SIG-M5 (cell line): ENCODE measurements around the gene SLC15A5.

Experiments used
- DNase-seq: peaks from one replicate; lab custom pipeline; 2025; lab: John Stamatoyannopoulos, UW

SLC15A5 gene, protein sequence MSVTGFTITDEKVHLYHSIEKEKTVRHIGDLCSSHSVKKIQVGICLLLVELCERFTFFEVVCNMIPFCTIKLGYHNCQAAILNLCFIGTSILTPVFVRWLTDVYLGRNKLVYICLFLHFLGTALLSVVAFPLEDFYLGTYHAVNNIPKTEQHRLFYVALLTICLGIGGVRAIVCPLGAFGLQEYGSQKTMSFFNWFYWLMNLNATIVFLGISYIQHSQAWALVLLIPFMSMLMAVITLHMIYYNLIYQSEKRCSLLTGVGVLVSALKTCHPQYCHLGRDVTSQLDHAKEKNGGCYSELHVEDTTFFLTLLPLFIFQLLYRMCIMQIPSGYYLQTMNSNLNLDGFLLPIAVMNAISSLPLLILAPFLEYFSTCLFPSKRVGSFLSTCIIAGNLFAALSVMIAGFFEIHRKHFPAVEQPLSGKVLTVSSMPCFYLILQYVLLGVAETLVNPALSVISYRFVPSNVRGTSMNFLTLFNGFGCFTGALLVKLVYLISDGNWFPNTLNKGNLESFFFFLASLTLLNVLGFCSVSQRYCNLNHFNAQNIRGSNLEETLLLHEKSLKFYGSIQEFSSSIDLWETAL

DNA sequence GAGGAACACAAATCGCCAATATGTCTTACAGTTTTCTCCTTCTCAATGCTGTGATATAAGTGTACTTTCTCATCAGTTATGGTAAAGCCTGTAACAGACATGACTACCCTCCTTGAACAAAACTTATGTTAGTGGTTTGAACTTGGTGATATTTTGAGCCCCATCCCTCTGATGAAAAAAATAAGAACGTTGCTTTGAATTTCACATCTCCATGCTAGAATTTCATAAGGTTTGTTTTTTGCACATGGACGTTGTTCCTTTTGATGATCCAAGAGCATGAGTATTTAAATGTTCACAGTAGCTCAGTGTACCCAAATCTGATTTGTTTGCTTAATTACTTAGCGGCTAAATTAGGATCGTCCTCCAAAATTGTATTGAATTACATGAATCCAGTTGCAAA is at the start of gene SLC15A5:
Gene SLC15A5 (minus strand): TSS at position 101 of the 400 bp plus-strand sequence. CDS start 0 bp downstream, at position 101.
- no peak for DNase-seq

DNA sequence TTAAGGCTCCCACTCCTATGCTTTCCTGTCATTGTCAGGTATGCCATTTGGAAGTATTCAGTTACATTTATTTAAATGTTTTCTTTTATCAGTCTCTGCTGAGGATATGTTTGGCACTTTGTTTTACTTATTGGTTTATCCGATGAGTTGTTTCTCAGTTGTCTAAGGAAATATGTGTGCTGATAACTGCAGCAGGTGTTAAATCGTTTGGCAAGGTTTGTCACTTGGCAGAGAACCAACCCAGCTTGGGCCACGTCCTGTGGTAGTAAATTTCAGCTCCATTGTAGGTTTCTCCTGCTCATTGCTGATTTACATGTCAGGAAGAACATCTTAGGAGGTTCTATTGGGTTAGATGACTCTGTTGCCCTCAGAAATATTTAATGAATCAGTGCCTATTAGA is 47.9 kb upstream of the SLC15A5 start:
- DNase-seq: no peak

DNA sequence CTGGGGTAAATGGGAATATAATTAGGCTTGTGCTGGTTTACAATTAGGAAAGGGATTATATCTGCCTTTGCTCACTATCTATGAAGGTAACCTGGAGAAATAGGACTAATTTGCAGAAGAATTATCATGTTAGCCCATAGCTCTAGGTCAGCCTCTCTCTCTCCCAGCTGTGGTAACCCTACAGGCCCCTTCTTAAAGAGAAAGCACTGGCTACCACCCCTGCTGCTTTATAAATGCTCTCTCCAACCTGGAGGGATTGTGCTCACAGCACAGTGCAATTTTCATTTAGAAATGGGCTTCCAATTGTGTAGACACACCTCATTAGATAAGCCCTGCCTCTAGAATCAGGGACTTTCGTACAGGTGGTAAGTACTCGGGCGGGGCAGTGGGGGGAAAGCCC is 47.3 kb upstream of the SLC15A5 start:
- no peak for DNase-seq

DNA sequence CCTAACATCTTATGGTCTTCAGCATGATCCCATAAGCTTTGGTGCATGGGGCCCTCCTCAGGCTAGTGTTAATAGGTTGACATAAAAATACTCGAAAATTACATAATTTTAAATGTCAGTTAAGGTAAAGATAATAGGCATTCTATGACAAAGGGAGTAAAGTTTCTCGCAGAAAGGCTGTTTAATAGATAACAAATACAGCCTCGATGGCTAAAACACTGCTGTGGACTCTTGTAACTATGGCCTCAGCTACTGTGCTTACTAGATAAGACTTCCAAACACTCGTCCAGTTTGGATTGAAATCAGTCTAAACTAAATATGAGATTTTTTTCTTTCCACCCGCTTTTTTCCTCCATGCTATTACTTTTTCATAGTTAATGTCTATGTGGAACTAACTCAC is 46.8 kb upstream of the SLC15A5 start:
- DNase-seq: no peak

DNA sequence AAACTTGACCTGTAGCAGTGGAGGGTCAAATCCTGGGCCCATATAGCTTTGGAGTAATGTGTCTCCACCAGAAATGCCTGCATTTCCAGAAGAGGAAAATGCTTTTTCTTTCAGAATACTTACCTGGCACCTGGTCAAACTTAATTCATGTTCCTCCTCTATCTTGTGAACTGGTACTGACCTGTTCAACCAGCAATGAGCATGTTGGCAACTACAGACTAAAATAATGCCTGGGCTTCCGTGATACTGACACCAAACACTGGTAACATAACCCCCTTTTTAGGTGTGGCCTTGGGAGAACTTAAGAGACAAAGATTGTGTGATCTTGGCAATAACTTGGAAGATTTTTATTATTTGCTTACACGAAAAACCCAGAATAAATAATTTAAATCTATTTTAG is 46.2 kb upstream of the SLC15A5 start:
- DNase-seq: no peak

DNA sequence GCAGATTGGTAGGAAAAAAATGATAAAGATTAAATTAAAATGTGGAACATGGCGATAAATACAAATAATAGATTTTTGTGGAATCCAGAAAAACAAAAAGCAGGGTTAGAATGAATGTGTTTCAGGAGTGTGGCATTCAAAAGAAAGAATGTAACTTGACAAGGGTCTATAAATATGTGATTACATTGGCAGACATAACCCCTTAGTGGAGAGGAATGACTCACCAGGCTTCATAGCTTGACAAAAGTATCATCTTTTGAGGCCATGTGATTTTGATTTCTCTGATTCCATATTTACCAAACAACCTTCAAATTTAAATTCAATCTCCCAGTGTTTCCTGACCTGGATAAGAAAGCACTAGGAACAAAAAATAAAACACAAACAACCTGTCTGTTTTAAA is 45.5 kb upstream of the SLC15A5 start:
- DNase-seq: no peak

DNA sequence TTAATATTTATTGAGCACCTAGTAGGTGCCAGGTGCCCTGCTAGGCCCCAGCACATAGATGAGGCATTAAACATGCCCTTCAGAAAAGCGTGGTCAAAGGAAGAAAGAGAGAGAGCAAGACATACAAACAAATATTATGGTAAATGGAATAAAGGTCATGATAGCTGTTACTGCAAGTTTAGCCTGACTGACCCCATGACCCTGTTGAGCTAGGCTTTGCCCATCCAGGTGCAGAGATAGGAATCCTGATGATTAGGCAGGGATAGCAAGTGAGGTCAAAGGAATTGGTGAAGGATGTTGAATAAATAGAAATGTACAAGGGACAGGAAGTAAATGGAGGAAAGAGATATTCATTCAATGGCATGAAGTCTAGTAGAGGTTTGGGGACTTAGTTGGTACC is 33.4 kb upstream of the SLC15A5 start:
- DNase-seq: no peak

DNA sequence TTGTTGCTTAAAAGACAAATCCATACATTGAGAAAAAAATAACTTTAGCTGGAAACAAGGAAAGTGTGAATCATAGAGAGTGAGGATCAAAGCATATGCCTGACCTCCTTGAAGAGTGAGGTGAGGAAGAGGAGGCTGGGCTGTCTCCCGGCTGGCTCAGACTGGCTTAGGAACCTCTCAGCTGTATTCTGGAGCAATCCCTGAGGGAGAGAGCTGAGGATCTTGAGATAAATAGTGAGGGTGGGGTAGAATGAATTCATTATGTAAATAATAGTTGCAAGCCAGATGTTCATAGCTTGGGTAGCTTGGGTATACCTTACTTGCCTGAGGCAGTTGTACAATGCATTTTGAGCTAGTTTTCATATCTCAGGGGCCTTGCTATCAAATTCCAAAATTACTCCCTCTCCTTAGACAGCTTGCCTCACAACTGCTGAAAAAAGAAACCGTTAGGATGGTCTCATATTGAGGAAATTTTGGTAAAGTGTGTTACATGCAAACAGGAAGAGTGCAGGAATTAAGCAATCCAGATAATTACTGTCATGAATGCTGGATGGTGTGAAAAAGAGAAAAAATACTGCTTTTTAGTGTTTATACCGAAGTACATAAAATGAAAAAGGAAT is 30.5 kb upstream of the SLC15A5 start:
- DNase-seq: no peak

DNA sequence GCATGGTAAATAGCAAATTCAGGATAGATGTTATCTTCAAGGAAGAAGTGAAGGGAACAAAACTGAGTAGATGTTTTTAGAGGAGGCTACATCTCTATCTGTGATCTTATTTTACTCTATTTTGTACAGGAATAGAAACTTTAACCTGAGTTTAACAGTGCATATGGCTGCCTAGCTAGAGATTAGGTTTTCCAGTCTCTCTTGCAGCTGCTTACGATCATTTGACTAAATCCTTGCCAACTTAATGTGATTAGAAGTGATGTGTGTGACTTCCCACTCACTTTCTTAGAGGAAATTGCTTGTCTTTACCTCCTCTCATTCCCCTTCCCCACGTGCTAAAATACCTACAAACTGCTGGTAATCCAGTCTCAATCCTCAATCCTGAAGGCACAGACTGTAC is 26.5 kb upstream of the SLC15A5 start:
- no peak for DNase-seq

DNA sequence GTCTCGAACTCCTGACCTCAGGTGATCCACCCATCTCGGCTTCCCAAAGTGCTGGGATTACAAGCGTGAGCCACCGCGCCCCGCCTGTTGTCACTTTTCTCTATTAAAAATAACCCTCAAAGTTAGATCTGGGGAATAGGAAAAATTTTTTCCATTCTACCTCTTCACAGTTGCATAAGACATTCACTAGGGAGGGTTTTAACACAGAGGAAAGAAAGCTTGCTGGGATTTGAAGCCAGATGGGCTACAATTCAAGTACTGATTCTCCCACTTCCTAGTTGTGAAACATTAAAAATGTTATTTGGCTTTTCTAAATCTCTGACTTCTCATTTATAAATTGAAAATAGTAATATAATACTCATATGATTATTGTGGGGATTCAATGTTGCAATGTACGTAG is 23.3 kb upstream of the SLC15A5 start:
- DNase-seq: no peak

DNA sequence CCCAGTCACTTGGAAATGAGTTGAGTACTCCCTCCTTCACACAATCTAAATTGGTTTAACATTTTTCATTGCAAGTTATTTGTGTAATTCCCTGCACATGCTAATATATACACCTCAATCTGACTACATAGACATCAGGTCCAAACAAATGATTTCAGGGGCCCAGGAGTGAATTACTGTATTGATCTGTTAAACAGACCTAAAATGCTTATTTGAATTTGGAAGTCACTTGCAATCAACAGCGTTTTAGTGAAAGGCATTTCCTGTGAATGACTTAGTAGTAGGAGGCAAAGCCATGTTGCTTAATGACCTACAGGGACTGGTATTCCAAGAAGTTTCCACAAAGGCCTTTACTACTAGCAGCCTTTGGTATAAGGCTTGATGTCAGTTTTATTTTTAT is 22.6 kb upstream of the SLC15A5 start:
- DNase-seq: no peak

DNA sequence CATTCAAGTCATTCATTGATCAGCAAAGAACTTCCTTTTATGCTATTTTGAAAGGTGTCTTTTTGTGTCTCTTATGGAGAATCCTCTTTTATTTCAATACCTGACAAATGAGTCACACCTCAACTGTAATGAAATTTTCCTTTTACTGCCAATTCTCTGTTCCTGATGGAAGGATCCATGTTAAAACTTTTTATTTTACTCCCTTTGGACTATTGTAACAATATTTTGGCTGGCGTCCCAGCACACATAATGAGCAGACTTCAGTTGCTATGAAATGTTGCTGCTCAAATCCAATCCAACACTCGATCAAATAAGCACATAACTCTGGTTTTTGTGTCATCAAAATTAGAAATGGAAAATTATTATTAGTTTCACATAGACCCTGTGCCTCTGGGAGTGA is 21.9 kb upstream of the SLC15A5 start:
- DNase-seq: no peak

DNA sequence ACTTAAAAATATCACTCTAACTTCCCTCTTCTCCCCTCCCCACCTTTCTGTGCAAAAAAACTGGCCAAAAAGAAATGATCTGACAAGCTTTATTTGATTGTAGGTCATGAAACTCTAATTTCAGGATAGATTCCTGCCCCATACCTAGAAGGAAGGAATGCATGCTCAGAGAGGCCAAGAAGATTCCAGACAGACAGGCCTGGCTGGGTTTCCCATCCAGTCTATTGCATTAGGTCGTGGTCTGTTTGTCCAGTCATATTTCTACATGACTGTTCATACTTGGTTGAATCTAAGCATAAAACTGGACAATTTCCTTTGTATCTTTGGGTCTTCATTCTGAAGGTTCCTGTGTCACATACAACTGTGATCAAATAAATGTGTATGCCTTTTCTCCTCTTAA is 20.0 kb upstream of the SLC15A5 start:
- no peak for DNase-seq

DNA sequence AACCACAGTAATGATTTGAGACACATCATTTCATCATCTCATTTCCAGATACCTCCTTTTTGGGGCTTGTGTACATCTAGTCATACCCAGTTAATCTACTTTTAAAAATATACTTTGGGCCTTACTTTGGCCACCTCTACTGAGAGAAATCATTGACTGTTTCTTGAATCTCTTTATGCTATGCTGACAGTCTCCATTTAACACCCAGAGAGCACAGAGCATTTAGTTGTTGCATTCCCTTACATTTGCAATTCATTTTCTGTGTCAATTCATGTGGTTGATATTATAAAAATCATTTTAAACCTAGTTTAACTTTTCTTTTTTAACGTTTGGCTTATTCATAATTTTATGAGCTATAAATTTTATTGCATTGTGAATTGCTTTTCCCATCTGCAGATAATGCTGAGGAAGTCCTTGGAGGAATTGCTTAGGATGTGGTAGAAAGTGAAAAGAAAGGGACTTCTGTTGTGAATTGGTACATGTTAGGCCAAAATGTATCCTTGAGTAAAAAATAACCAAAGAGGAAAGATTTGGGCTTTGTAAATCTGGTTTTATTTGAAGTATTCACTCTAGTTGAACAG is 17.0 kb upstream of the SLC15A5 start:
- no peak for DNase-seq

DNA sequence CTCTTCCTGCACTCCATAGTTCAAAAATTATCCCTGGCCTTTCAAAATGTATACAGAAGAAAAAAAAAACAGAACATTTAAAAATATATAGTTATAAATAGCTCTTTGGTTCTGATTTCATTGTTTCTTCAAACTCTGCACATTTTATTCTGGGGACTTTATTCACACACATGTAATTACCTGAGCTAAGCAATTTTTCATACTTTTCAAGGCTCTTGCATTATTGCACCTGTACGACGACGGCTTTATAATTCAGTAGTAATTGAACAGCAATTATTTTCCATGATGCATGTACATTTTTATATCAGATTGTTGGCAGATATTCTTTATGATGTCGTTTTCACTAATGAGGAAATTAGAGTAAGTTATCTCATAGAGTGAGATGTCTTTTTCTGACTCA is 13.5 kb upstream of the SLC15A5 start:
- DNase-seq: no peak

DNA sequence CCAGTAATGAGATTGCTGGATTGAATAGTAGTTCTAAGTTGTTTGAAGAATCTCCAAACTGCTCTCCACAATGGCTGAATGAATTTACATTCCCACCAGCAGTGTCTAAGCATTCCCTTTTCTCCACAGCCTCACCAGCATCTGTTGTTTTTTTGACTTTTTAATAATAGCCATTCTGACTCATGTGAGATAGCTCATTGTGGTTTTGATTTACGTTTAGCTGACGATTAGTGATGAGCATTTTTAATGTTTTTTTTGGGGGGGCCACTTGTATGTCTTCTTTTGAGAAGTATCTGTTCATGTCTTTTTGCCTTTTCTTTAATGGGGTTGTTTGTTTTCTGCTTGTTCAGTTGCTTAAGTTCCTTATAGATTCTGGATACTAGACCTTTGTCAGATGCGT is 8.1 kb upstream of the SLC15A5 start:
- no peak for DNase-seq

DNA sequence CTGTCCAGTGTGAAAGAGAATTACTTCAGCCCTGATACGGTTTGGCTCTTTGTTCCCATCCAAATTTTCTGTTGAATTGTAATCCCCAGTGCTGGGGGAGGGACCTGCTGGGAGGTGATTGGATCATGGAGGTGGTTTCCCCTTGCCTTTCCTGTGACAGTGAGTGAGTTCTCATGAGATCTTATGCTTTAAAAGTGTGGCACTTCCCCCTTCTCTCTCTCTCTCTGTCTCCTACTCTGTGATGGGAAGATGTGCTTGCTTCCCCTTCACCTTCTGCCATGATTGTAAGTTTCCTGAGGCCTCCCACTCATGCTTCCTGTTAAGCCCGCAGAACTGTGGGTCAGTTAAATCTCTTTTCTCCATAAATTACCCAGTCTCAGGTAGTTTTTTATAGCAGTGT is 5.5 kb upstream of the SLC15A5 start:
- DNase-seq: no peak

DNA sequence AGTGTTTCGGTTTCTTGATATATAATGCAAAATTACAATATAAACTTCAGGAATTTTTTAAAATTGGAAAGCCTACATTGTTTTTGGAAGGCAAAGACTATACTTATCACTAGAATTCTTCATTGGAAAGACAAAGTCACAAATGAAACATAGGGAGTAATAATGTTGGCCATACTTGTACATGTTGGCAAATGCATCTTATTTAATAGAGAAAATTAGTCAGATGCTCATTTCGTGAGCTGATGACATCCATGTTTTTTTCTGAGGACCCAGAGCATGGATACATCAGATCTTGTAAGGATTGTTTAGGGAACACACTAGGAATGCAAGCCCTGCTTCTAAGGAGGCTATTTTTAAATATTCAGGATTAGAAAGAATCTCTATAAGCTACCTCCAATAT is 4.6 kb upstream of the SLC15A5 start:
- no peak for DNase-seq

DNA sequence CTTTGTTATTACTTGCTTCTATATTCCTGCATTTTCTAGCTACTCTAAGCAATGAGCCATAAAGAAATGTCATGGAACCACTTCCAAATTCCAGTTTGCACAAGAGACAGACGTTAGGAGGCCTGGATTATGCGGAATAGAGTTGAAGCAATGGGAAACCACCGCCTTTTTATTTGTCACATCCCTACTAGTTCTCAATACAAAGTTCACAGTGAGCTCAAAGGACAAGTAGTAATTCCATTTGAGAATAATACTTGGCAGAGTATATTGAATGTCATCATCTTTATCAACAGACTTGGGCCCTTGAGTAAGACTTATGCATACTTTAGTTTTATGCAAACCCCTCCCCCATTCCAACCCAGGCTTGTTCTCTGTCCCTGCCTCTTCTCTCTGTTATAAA is 3.7 kb upstream of the SLC15A5 start:
- DNase-seq: no peak

DNA sequence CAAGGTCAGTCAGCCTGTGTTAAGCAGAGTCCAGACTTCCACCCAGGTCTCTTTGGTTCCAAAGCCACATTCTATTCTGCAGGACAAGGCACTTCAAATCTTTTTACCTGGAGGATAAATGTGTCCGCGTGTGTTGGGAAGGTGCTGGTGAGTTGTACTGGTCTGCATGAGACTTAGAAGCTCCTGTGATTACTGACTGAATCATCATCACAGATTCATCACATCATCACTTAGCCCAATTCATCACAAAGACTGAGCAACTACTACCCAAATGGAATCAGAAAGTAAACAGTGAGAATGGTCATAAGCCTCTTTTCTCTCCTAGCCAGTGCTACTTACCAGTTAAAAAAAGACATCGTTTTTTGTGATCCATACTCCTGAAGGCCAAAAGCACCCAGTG is 5.3 kb downstream of the SLC15A5 start:
- no peak for DNase-seq

DNA sequence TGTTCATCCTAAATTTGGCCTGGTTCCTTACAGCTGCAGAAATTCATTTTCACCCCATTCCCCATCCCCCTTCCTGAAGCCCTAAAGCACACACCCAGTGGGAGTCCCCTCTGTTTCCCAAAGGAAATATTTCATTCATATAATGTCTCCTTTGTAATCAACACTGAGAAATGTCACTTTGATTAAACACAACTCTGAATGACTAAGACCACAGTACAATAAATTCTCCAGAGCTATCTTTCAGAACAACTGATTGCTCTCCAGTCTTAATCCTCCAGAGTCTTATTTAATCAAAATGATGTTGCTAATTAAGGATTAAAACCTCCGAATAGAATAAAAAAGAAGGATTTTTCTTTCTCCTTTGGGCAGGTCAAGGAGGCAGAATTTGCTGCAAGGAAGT is 6.4 kb downstream of the SLC15A5 start:
- DNase-seq: no peak

DNA sequence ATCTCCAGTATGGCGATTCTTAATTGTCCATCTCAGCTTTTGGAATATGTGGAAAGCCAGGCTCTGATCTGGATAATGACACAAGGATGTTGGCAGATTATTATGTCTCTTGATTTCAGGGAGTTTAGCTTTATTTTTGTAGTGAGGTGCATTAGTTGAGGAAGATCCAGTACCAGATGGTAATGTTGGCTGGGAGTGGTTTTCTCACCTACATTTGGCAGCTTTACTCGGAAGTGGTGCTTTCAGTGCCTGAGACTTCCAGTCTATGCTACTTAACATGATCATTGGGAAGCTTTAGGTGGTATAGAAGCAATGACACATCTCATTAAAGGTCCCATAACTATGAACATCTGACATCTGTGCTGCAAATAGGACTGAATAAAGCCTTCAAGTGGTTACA is 7.5 kb downstream of the SLC15A5 start:
- DNase-seq: no peak

DNA sequence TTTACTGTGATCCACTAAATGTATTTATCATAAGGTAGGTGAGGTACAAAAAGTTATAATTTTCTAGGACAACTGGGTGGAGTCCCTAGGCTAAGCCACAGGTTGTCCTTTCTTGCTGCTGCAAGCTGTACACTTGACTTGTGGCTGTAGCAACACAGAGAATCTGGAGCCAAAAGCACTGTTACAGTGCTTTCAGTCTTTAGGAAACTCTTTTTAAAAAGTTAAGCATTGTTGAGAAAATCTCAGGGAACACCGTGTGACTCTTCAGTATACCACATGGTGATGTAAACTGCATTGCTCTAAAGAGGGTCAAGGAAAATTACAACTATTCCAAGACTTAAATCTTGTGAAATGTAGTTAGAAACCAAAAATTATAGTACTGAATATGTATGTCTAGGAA is 11.4 kb downstream of the SLC15A5 start:
- no peak for DNase-seq
